Duodenal mucosa (tissue), 2 donors: ENCODE data around the gene ARHGEF11.

ENCODE experiments used
- H3K27ac ChIP-seq: one replicate; pipeline ENCODE4 v1.7.0; 2013; ENCODE audit warnings: low read depth, low read length
- H3K27me3 ChIP-seq, 2 donors: one replicate each; pipeline ENCODE4 v1.7.0; 2013; ENCODE audit warnings: low read length in 2 of 2, control low read depth in 1 of 2; ENCODE audit not compliant: insufficient read depth in 2 of 2, control insufficient read depth in 1 of 2
- H3K36me3 ChIP-seq, 2 donors: one replicate each; pipeline ENCODE4 v1.7.0; 2013; ENCODE audit warnings: low read length in 2 of 2, control low read depth in 1 of 2; ENCODE audit not compliant: insufficient read depth in 2 of 2, control insufficient read depth in 1 of 2
- H3K4me1 ChIP-seq, 2 donors: one replicate each; pipeline ENCODE4 v1.7.0; 2013; ENCODE audit warnings: low read length in 2 of 2, control low read depth in 1 of 2; ENCODE audit not compliant: insufficient read depth in 2 of 2, control insufficient read depth in 1 of 2
- H3K4me3 ChIP-seq, 2 donors: one replicate each; pipeline ENCODE4 v1.7.0; 2013; ENCODE audit warnings: low read length in 2 of 2, low read depth in 1 of 2
- H3K9ac ChIP-seq, 2 donors: one replicate each; pipeline ENCODE4 v1.7.0; 2013; ENCODE audit warnings: low read length in 2 of 2, low read depth in 1 of 2
- H3K9me3 ChIP-seq, 2 donors: one replicate each; pipeline ENCODE4 v1.7.0; 2013; ENCODE audit warnings: low read length in 2 of 2, control low read depth in 1 of 2; ENCODE audit not compliant: control insufficient read depth in 1 of 2

Gene ARHGEF11

DNA sequence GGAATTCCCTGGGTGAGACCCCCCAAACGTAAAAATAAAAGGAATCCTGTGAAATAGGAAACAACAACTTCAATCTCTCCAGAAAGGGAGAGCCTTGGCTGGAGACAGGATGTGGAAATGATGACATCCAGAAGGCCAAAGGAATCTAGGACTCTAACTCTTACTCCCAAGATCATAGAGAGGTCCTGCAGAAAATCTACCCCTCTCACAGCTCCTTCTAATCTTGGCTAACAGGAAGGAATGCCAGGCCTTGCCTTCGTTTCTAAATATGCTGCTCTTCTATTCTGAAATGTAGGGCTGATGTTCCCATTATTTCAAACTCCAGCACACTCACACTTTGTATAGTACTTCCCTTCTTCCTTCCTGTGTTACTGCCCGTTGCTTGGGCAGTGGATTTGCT lies 40.7 kb downstream of the ARHGEF11 start:
- H3K9me3 ChIP-seq: no peaks in the 10 kb centered on the region
- H3K27me3 ChIP-seq: no peaks in the 10 kb centered on the region
- no peak overlapping the region for H3K4me3 ChIP-seq
- no peaks in the 10 kb centered on the region for H3K36me3 ChIP-seq
- peaks cover 0 to 25% of the 10 kb centered on the region in 2 donors for H3K4me1 ChIP-seq
- H3K27ac ChIP-seq: no peak overlapping the region
- no peak overlapping the region for H3K9ac ChIP-seq

DNA sequence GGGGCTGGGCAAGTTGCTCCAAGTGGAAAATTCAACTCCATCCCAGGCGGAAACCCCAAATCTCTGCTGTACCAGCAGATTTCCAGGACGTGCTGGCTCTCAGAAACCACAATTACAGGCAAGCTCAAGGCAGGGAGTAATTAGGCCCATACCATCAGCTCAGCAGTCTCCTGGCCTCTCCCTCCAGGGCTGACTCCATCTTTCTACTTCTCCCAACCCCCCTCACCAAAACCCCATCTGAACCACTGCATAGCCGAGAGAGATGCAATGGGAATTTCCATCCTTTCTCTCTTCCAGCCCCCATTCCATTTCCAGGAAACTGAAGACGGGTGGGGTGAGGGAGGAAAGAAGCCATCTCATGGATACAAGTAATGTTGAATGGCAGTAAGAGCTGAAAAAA lies 41.2 kb downstream of the ARHGEF11 start:
- H3K27ac ChIP-seq: no peak overlapping the region
- H3K9me3 ChIP-seq: no peaks in the 10 kb centered on the region
- H3K27me3 ChIP-seq: no peaks in the 10 kb centered on the region
- H3K4me1 ChIP-seq: peaks cover 0 to 27% of the 10 kb centered on the region in 2 donors
- no peaks in the 10 kb centered on the region for H3K36me3 ChIP-seq
- no peak overlapping the region for H3K9ac ChIP-seq
- no peak overlapping the region for H3K4me3 ChIP-seq

DNA sequence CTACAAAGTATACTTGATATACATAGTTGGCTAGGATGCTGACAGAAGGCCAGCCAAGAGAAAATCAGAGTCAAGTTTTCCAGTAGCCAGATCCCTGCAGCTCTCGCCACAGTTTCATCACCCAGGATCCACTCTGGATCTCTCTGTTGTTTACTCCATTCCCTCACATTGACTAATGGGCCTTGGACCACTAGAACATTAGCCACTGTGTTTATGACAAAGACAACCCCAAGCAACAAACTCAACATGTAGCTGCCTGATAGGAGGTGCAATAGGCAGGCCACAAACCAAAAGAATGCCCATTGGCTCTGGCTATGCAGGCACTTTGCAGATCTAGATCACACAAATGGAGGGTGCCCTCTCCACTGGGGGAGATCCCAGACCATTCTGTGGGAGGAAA lies 44.2 kb downstream of the ARHGEF11 start:
- Histone ChIP-seq H3K36me3 (no peaks in the 10 kb centered on the region), H3K9ac (no peak overlapping the region), H3K4me1 (peaks cover 8 to 26% of the 10 kb centered on the region in 2 donors)

DNA sequence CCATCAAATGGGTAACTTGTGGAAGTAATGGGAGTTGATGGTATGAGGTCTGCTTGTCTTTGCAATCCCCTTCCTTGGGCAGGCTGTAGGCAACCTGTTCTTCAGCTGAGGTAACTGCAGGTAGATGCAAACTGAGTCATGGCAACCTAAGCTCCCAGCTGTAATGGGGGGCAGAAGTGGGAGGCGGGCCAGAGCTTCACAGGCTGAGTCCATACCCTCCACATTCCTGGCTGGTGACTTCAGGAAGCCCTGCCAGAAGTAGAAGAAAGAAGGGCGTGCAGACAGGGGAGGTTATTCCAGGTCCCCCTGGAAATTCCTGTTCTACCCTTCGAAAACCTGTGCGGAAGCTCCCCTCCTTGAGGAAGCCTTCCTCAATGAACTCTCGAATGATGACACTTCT lies 44.9 kb downstream of the ARHGEF11 start:
- peaks cover 8 to 26% of the 10 kb centered on the region in 2 donors for H3K4me1 ChIP-seq
- no peak overlapping the region for H3K27ac ChIP-seq
- H3K36me3 ChIP-seq: no peaks in the 10 kb centered on the region
- H3K9me3 ChIP-seq: no peaks in the 10 kb centered on the region
- H3K4me3 ChIP-seq: no peak overlapping the region
- H3K27me3 ChIP-seq: no peaks in the 10 kb centered on the region
- no peak overlapping the region for H3K9ac ChIP-seq

More for the DNA sequence above, 44.2 kb downstream of the ARHGEF11 start:
- H3K27ac ChIP-seq: no peak overlapping the region
- H3K27me3 ChIP-seq: no peaks in the 10 kb centered on the region
- no peak overlapping the region for H3K4me3 ChIP-seq
- H3K9me3 ChIP-seq: no peaks in the 10 kb centered on the region

DNA sequence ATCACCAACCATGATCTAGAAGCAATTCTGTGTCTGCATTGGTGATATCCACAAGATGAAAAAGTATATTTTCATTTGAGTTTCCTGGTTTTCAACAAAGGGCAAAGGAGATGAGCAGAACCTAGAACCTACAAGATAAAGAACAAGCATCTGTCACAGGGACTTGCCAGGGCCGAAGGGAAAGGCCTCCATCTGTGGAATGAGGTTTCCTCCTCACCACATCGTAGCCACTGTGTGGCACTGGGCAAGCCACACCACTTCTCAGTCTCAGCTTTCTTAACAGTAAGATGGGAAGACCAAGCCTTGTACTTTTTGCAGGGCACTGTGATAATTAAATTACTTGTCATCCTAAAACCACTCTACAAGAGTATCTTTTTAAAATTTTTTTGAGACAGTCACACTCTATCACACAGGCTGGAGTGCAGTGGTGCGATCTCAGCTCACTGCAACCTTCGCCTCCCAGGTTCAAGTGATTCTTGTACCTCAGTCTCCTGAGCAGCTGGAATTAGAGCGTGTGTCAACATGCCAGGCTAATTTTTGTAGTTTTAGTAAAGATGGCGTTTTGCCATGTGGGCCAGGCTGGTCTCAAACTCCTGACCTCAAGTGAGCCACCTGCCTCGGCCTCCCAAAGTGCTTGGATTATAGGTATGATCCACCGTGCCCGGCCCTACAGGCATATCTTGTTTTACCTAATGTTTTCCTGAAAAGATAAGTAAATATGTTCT lies 45.8 kb downstream of the ARHGEF11 start:
- Histone ChIP-seq H3K27ac (no peak overlapping the region), H3K27me3 (no peaks in the 10 kb centered on the region), H3K4me3 (no peak overlapping the region)

DNA sequence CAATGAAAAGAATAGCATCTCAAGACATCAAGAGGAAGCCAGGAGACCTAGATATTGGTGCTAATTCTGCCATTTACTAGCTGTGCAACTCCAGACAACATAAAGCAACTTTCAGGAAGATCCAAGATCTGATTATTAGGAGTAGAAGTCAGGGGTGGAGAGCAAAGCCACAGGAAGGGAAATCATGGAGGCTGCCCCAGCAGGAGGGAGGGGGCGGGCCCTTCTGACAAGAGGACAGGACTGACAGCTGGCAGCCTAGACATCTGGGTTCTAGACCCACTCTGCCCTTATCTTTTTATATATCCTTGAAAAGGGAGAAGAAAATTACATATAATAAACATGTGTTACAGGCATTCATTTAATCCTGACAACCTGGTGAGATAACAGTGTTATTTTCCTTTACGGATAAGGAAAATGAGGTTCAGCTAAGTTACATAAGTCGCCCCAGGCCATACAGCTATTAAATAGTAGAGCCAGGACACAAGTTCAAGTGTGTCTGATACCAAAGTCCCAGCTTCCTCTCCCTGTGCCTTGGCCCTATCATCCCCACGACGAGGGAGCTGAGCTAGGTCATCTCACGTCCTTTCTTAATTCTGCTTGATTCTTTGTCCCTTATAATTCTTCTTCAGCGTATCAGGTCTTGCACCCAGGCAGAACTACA lies 46.6 kb downstream of the ARHGEF11 start:
- Histone ChIP-seq H3K4me3 (no peak overlapping the region), H3K27me3 (no peaks in the 10 kb centered on the region), H3K4me1 (peaks cover 16 to 41% of the 10 kb centered on the region in 2 donors), H3K9me3 (no peaks in the 10 kb centered on the region), H3K9ac (no peak overlapping the region), H3K27ac (no peak overlapping the region), H3K36me3 (no peaks in the 10 kb centered on the region)

More for the DNA sequence above, 45.8 kb downstream of the ARHGEF11 start:
- H3K9me3 ChIP-seq: no peaks in the 10 kb centered on the region
- peaks cover 9 to 34% of the 10 kb centered on the region in 2 donors for H3K4me1 ChIP-seq
- H3K9ac ChIP-seq: no peak overlapping the region
- no peaks in the 10 kb centered on the region for H3K36me3 ChIP-seq

DNA sequence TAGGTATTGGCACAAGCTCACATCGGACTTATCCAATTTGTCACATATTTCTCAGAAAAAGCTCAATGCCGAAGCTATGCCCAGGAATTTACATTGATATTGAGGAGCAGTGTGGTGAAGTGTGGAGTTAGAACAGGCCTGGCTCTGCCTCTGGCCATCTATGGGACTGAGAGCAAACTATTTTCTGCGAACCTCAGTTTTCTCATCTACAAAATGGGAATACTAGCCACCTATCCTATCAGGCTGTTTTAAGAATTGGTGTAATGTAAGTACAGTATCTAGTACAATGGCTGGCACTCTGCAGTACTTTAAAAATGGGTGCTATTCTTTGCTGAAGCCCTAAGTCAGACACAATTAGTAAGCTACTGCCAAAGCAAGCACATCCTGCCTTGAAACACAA lies 47.2 kb downstream of the ARHGEF11 start:
- no peak overlapping the region for H3K4me3 ChIP-seq
- no peak overlapping the region for H3K9ac ChIP-seq
- no peaks in the 10 kb centered on the region for H3K27me3 ChIP-seq
- H3K27ac ChIP-seq: no peak overlapping the region
- H3K36me3 ChIP-seq: no peaks in the 10 kb centered on the region
- no peaks in the 10 kb centered on the region for H3K9me3 ChIP-seq
- peaks cover 20 to 47% of the 10 kb centered on the region in 2 donors for H3K4me1 ChIP-seq

DNA sequence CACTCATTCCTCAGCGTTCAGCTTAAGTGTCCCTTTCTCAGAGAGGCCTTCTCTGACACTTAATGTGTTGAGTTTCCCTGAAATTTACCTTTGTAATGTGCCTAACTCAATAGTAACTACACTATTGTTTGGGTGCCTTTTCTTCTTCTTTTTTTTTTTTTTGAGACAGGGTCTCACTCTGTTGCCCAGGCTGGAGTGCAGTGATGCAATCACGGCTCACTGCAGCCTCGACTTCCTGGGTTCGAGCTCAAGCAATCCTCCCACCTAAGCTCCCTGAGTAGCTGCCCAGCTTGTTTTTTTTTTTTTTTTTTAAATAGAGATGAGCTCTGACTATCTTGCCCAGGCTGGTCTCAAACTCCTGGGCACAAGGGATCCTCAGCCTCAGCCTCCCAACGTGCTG lies 50.1 kb downstream of the ARHGEF11 start:
- no peak overlapping the region for H3K27ac ChIP-seq

DNA sequence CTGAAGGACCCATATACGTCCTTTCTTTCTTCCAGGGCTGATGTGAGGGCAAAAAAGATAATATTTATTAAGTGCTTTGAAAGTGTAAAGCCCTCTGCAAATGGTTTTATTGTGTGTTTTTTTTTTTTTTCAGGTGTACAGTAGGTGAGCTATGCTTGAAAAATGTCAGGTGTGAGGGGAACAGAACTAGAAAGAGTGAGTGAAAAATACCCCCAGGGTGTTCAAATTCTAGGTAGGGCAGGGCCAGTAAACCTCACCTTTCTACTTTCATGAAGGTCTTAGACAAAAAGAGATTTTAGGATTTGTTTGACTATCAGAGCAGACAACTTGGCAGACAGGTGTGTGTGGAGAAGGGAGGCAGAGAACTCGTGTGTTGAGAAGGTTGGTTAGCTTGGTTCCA lies 51.3 kb downstream of the ARHGEF11 start:
- no peak overlapping the region for H3K27ac ChIP-seq
- H3K9ac ChIP-seq: no peak overlapping the region
- peaks cover 29 to 46% of the 10 kb centered on the region in 2 donors for H3K4me1 ChIP-seq
- H3K36me3 ChIP-seq: no peaks in the 10 kb centered on the region
- H3K4me3 ChIP-seq: no peak overlapping the region
- no peaks in the 10 kb centered on the region for H3K9me3 ChIP-seq
- no peaks in the 10 kb centered on the region for H3K27me3 ChIP-seq

More for the DNA sequence above, 50.1 kb downstream of the ARHGEF11 start:
- Histone ChIP-seq H3K36me3 (no peaks in the 10 kb centered on the region), H3K4me1 (peaks cover 29 to 52% of the 10 kb centered on the region in 2 donors), H3K9me3 (no peaks in the 10 kb centered on the region), H3K9ac (no peak overlapping the region), H3K4me3 (no peak overlapping the region), H3K27me3 (no peaks in the 10 kb centered on the region)

DNA sequence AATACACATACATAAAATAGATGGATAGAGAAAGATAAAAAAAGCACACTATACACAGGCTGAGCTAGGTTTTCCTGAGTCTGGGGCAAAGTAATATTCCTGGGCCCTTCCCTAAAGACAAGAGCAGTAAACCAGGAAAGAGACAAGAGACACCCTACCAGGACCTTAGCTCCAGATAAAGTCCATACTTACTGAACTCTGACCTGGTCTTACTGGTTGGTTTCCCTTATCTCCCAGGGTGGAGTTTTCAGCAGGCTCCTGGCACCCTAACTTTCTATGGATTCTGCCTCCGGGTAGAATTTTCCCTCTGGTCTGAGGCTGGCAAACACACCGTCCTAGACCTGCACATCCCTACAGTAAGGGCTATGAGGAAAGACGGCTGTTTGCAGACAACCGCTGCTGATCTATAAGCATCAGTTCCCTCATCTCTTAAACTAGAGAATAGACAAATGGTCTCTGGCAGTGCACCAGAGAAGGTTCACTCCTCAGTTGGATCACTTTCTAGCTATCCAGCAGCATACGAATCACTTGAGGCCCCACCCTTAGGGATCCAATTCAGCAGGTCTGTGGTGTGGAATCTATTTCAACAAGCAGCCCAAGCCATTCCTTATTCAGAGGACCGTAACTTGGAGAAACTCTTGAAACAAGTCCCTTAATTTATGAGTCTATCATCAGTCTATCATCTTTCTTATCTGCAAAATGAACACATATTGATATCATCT lies 52.0 kb downstream of the ARHGEF11 start:
- H3K4me1 ChIP-seq: peaks cover 25 to 39% of the 10 kb centered on the region in 2 donors
- H3K9ac ChIP-seq: no peak overlapping the region
- H3K27me3 ChIP-seq: no peaks in the 10 kb centered on the region
- no peak overlapping the region for H3K27ac ChIP-seq
- H3K36me3 ChIP-seq: no peaks in the 10 kb centered on the region
- H3K9me3 ChIP-seq: no peaks in the 10 kb centered on the region
- peak overlapping the region; percentile 26 to 31 for H3K4me3 ChIP-seq
